K562 (cell line): ENCODE measurements around the gene VSTM2B. TPM values are rescaled to one million over a fixed set of nuclear protein-coding genes. Genes with fewer than 3 reads are reported as not detected.

ENCODE experiments used
- ATAC-seq: fragments of 200-7000 bp; cut with Tn5 transposase; 3 replicates; pipeline ENCODE4 v1.9.1; 2020; ENCODE audit warnings: moderate library complexity
- BruUV-seq: library from RNA; stranded (reverse); fragments of 400-500 nt; replicated peaks from 2 replicates; lab custom pipeline; 2021; lab: Mats Ljungman, UMichigan
- CTCF ChIA-PET: fragments of 300-600 bp; formaldehyde crosslinking; extraction: SDS; loops from one replicate; lab custom pipeline; 2021; ENCODE audit warnings: low intra/inter-chr PET ratio; lab: Yijun Ruan, JAX
- POLR2A ChIA-PET: fragments of 300-600, 350-650 bp; sonication (Branson Sonifier 250); formaldehyde crosslinking; extraction: SDS; loops from one replicate; lab custom pipeline; 2021; ENCODE audit warnings: antibody characterized with exemption, inconsistent platforms; lab: Yijun Ruan, JAX
- DNase-seq, 4 experiments: peaks; one replicate each; pipeline versions ENCODE4 v3.0.0 to v3.0.0-alpha.2; 2011 to 2018; ENCODE audit warnings: low spot score in 3 of 4, mixed read lengths in 3 of 4; ENCODE audit errors: extremely low read depth in 1 of 4
- FAIRE-seq: peaks from 2 replicates; lab custom pipeline; 2011; peaks lifted over from hg19 to GRCh38; lab: Jason Lieb, UNC
- H2AFZ ChIP-seq: 2 replicates; pipeline ENCODE4 v1.6.0; 2011; ENCODE audit warnings: low read depth, low read length, control low read depth, inconsistent platforms
- H3K27ac ChIP-seq: fragments of 200-600 bp; 3 replicates; pipeline ENCODE4 v1.8.0; 2011; ENCODE audit warnings: low read depth, mild to moderate bottlenecking, control low read depth, inconsistent platforms, low read length, moderate library complexity, mixed read lengths; ENCODE audit errors: extremely low read depth
- H3K27me3 ChIP-seq, 2 experiments: fragments of 300-600 bp in 1 of 2; 2 replicates in 1 of 2; 3 replicates in 1 of 2; pipeline versions ENCODE4 v1.6.0 to v1.8.0; 2011; ENCODE audit warnings: inconsistent platforms in 2 of 2, low read length in 2 of 2, mild to moderate bottlenecking in 1 of 2, mixed read lengths in 1 of 2, moderate library complexity in 1 of 2; ENCODE audit not compliant: control insufficient read depth in 2 of 2, insufficient read depth in 2 of 2
- H3K36me3 ChIP-seq: fragments of 300-600 bp; 3 replicates; pipeline ENCODE4 v1.8.0; 2011; ENCODE audit warnings: mild to moderate bottlenecking, low read length, inconsistent platforms; ENCODE audit not compliant: control insufficient read depth, insufficient read depth
- H3K4me1 ChIP-seq, 2 experiments: fragments of 200-600 bp in 1 of 2; replicated peaks in 1 of 2; 2 replicates in 1 of 2; 3 replicates in 1 of 2; pipeline versions ENCODE4 v1.5.1 to v1.8.0; 2011; ENCODE audit warnings: inconsistent platforms in 2 of 2, low read length in 2 of 2, mild to moderate bottlenecking in 1 of 2, mixed read lengths in 1 of 2, moderate library complexity in 1 of 2; ENCODE audit not compliant: control insufficient read depth in 2 of 2, insufficient read depth in 2 of 2
- H3K4me2 ChIP-seq: 2 replicates; pipeline ENCODE4 v1.6.1; 2011; ENCODE audit warnings: low read length, control low read depth, inconsistent platforms, mixed read lengths; ENCODE audit not compliant: insufficient read depth
- H3K4me3 ChIP-seq: fragments of 200-600 bp; sonication (generic), shearing (Covaris generic); 2 replicates; pipeline ENCODE4 v1.5.1; 2016; ENCODE audit warnings: control low read depth, inconsistent platforms
- H3K79me2 ChIP-seq: fragments of 200-600 bp; 3 replicates; pipeline ENCODE4 v1.8.0; 2011; ENCODE audit warnings: low read length, inconsistent platforms; ENCODE audit not compliant: control insufficient read depth, insufficient read depth
- H3K9ac ChIP-seq, 2 experiments: 2 replicates each; pipeline versions ENCODE4 v1.6.0 to v1.6.1; 2011; ENCODE audit warnings: low read depth in 2 of 2, low read length in 2 of 2, control low read depth in 1 of 2, inconsistent platforms in 1 of 2, mild to moderate bottlenecking in 1 of 2, mixed read lengths in 1 of 2; ENCODE audit not compliant: insufficient read depth in 1 of 2
- H3K9me1 ChIP-seq: one replicate; pipeline ENCODE4 v1.6.0; 2011; ENCODE audit warnings: inconsistent platforms, mild to moderate bottlenecking, low read length, moderate library complexity; ENCODE audit not compliant: control insufficient read depth, insufficient read depth
- H3K9me3 ChIP-seq: replicated peaks from 2 replicates; pipeline ENCODE4 v1.5.1; 2011; ENCODE audit warnings: low read depth, low read length, inconsistent platforms; ENCODE audit not compliant: control insufficient read depth, insufficient read depth
- H4K20me1 ChIP-seq: replicated peaks from 2 replicates; pipeline ENCODE4 v1.6.1; 2011; ENCODE audit warnings: low read length, inconsistent platforms, mixed read lengths; ENCODE audit not compliant: control insufficient read depth, insufficient read depth
- ADNP ChIP-seq: fragments of 200-800 bp; sonication (Bioruptor generic); IDR thresholded peaks from 2 replicates; pipeline ENCODE4 v1.6.1; 2016; ENCODE audit warnings: missing genetic modification characterization, missing compliant biosample characterization
- ATF7 ChIP-seq: fragments of 450-650 bp; IDR thresholded peaks from 2 replicates; pipeline ENCODE4 v1.7.1; 2014; ENCODE audit warnings: mild to moderate bottlenecking, moderate library complexity
- JUND ChIP-seq, 2 experiments: IDR thresholded peaks; 2 replicates in 1 of 2; 3 replicates in 1 of 2; pipeline ENCODE4 v1.6.1; 2011; ENCODE audit warnings: borderline replicate concordance in 2 of 2, low read depth in 2 of 2, low read length in 2 of 2, improper control_type of control experiment in 1 of 2, missing biosample characterization in 1 of 2, missing genetic modification characterization in 1 of 2, missing genetic modification reagents in 1 of 2
- NCOA6 ChIP-seq: fragments of 450-650 bp; IDR thresholded peaks from 2 replicates; pipeline ENCODE4 v1.6.1; 2017; ENCODE audit warnings: mild to moderate bottlenecking
- PHB ChIP-seq: fragments of 250-450 bp; sonication (Bioruptor Pico); IDR thresholded peaks from 2 replicates; pipeline ENCODE4 v1.5.0; 2021
- ZC3H4 ChIP-seq: sonication (generic); formaldehyde crosslinking; IDR thresholded peaks from 2 replicates; pipeline ENCODE4 v1.9.0; 2021; ENCODE audit warnings: missing genetic modification reagents, borderline replicate concordance
- WGBS: fragments of 100-300 bp; shearing (Covaris generic); methylation state at CpG from one replicate; pipeline ENCODE4 v1.1.6; 2016; ENCODE audit warnings: low coverage, mixed read lengths; ENCODE audit not compliant: insufficient coverage; ENCODE audit errors: missing lambda C conversion rate; 5-methylcytosine and 5-hydroxymethylcytosine counted together
- in situ Hi-C: fragments of 300-500 bp; cut with MboI; formaldehyde crosslinking; loops from 4 replicates; pipeline ENCODE4 v1.15.0; 2018; ENCODE audit warnings: inconsistent platforms, mixed read lengths
- intact Hi-C: fragments of 100-400 bp; cut with micrococcal nuclease; formaldehyde crosslinking; loops from 2 replicates; pipeline ENCODE4 v1.14.2; 2022
- polyA plus RNA-seq, 8 experiments: library from polyadenylated mRNA; depleted of rRNA in 4 of 8; stranded (reverse) in 5 of 8; unstranded in 3 of 8; fragments of >200 nt; fragmentation: Nextera tagmentation in 2 of 8; fragmentation: Illumina TruSeq in 1 of 8; extraction: Ambion mirVana in 2 of 8; extraction: Trizol in 1 of 8; gene quantifications; 2 replicates each; pipeline versions ENCODE4 v1.2.1 to v1.2.3, GENCODE V29; 2011 to 2014; ENCODE audit warnings: inconsistent platforms in 1 of 8, missing spikeins in 1 of 8
- total RNA-seq, 7 experiments: library from RNA; depleted of rRNA in 6 of 7; stranded (reverse); fragments of >200 nt in 6 of 7; fragmentation: Illumina TruSeq in 2 of 7; extraction: Trizol in 2 of 7; gene quantifications; 2 replicates each; pipeline versions ENCODE4 v1.2.1 to v1.2.3, GENCODE V29; 2011 to 2021; ENCODE audit warnings: low replicate concordance in 1 of 7

VSTM2B gene
- total and polyA plus RNA-seq, 9 of the 15 experiments (the other 6 are each of a cell fraction or from before 2014, with no cell fraction given) = not detected

DNA sequence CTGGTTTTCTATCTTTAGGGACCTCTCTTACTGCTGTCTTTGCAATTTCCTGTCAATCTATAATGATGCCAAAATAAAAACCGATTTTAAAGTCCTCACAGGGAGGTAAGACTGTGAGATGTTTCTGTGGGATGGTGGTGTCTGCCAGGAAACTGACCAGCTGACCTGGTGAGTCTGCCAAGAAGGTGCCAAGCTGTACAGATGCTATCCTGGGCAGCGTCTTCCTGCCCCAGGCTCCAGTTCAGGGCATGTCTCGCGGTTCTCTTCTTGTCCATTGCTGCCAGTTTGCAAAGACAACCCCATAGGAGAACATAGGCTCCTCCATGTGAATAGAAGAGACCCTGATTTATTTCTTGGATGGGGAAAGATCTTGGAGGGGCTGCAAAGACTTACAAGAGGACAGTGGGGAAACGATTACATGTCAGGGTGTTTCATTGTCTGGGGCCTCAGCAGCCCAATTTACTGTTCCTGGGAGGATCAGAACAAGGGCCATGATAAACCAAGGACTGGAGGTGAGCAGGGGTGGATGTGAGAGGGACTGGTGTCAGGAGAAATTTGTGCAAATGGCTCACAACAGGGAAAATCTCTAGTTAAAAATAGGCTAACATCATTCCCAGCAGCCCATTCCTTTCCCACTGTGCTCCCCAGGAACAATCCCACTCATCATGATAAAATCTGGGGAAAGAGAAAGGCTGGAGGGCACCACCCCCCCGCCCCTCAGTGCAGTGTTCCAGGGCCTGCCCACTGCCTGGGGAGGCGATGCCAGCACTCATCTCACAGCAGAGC lies 42.7 kb upstream of the VSTM2B start:
- POLR2A ChIA-PET = no interaction called here
- Histone ChIP-seq H3K4me3 (no peak overlapping the region), H3K9ac (no peak overlapping the region), H3K9me1 (no peaks in the 10 kb centered on the region), H4K20me1 (no peaks in the 10 kb centered on the region), H3K36me3 (no peaks in the 10 kb centered on the region), H3K79me2 (no peaks in the 10 kb centered on the region), H3K4me2 (no peak overlapping the region), H3K4me1 (no peaks in the 10 kb centered on the region), H3K27me3 (peaks cover 0 to 18% of the 10 kb centered on the region in 2 experiments; a peak in 2 of 5 replicates), H2AFZ (no peak overlapping the region), H3K27ac (no peak overlapping the region), H3K9me3 (no peaks in the 10 kb centered on the region)
- CTCF ChIA-PET = no interaction called here
- FAIRE-seq (no peak), DNase-seq (no peak), ATAC-seq (no peak)
- 1% methylated on average over 7 of the region's 7 CpGs for WGBS
- BruUV-seq = no TSS peak
- in situ Hi-C loops (no loop called here), intact Hi-C loops (no loop called here)
- no peak for TF ChIP-seq NCOA6
- TF ChIP-seq ATF7 = no peak

DNA sequence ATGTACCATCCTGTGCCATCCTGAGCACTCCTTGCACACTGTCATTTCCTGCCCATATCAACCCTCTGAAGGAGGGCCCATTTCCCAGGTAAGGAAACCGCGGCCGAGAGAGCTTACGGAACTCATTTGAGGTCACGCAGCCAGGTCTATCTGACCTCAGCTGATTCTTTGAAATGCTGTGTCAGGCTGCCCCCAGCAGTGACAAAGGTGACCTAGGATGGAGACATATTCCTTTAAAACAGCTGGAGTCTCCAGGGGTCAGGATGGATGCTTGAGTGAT lies 42.2 kb upstream of the VSTM2B start:
- intact Hi-C loops = no loop called here
- in situ Hi-C loops = no loop called here
- H3K4me3 ChIP-seq = no peak overlapping the region
- no peaks in the 10 kb centered on the region for H3K36me3 ChIP-seq
- ChIA-PET CTCF (no interaction called here), POLR2A (no interaction called here)
- H3K9ac ChIP-seq = no peak overlapping the region
- no peak for FAIRE-seq
- H3K9me3 ChIP-seq = no peaks in the 10 kb centered on the region
- H2AFZ ChIP-seq = no peak overlapping the region
- H3K9me1 ChIP-seq = no peaks in the 10 kb centered on the region
- DNase-seq = no peak
- ATAC-seq = no peak
- H3K4me2 ChIP-seq = no peak overlapping the region
- peaks cover 0 to 15% of the 10 kb centered on the region in 2 experiments; a peak in 2 of 5 replicates for H3K27me3 ChIP-seq
- H3K4me1 ChIP-seq = no peaks in the 10 kb centered on the region
- no TSS peak for BruUV-seq
- TF ChIP-seq PHB (CRISPR knock-in tag) = no peak
- no peak for TF ChIP-seq ADNP (tag)
- no peak for TF ChIP-seq JUND (IDR thresholded peaks at IDR 0.05; ENCODE audit: borderline replicate concordance, low read depth, low read length)
- no peak for TF ChIP-seq JUND (tag; IDR thresholded peaks at IDR 0.05; ENCODE audit: borderline replicate concordance, low read depth, low read length)
- no peak for TF ChIP-seq ZC3H4
- H4K20me1 ChIP-seq = no peaks in the 10 kb centered on the region
- H3K79me2 ChIP-seq = no peaks in the 10 kb centered on the region
- H3K27ac ChIP-seq = no peak overlapping the region
- WGBS = 10% methylated on average over 5 of the region's 5 CpGs
